ENCODE data around the gene KRT9.

- no peak for TF ChIP-seq POLR2AphosphoS5 (IDR thresholded peaks at IDR 0.05; ENCODE audit: low read depth, low read length)
- no peak for TF ChIP-seq TAF1 (IDR thresholded peaks at IDR 0.05; ENCODE audit: borderline replicate concordance, low read depth, low read length)
- TF ChIP-seq POLR2A (IDR thresholded peaks at IDR 0.05; ENCODE audit: low read depth, low read length): no peak
Observed at GRCh38 chr17:41592601-41593305, 20.9 kb upstream of the KRT9 start.

Data from GM12892 (cell line).